KOPT-K1 (cell line): Measurements from ENCODE around the gene PRM1.

Experiments
- H3K27ac ChIP-seq: fragments of 200-600 bp; sonication (generic); 2 replicates; pipeline ENCODE4 v1.5.1; 2016; ENCODE audit warnings: antibody characterized with exemption, mild to moderate bottlenecking, low read depth, low read length; ENCODE audit not compliant: poor library complexity, severe bottlenecking
- H3K36me3 ChIP-seq: fragments of 200-600 bp; sonication (generic); 2 replicates; pipeline ENCODE4 v1.5.1; 2017; ENCODE audit warnings: antibody characterized with exemption, mild to moderate bottlenecking, low read length, moderate library complexity; ENCODE audit not compliant: insufficient read depth
- H3K9me3 ChIP-seq: fragments of 200-600 bp; sonication (generic); 2 replicates; pipeline ENCODE4 v1.5.1; 2017; ENCODE audit warnings: antibody characterized with exemption, low read length, mild to moderate bottlenecking; ENCODE audit not compliant: insufficient read depth, poor library complexity, severe bottlenecking

The PRM1 gene

GRCh38 chr16:11274964-11275363, 6.2 kb downstream of the PRM1 start:
- no peaks in the 10 kb centered on the region for H3K9me3 ChIP-seq
- H3K36me3 ChIP-seq, result no peaks in the 10 kb centered on the region
- H3K27ac ChIP-seq, result no peak overlapping the region

GRCh38 chr16:11273721-11274324, 7.3 kb downstream of the PRM1 start:
- Histone ChIP-seq H3K9me3 (no peaks in the 10 kb centered on the region), H3K27ac (no peak overlapping the region), H3K36me3 (no peaks in the 10 kb centered on the region)

- Histone ChIP-seq H3K27ac (no peak within 1 kb of the TSS), H3K9me3 (no peaks in the 10 kb centered on the region), H3K36me3 (no peaks in the 10 kb centered on the region)
These were observed 8.0 kb downstream of the PRM1 start, which contains the start of gene PRM3 for GRCh38 chr16:11272921-11273720. Gene PRM3 (minus strand): TSS chr16:11273629. CDS start chr16:11273595, 34 bp downstream.

- Histone ChIP-seq H3K36me3 (no peaks in the 10 kb centered on the region), H3K9me3 (no peaks in the 10 kb centered on the region), H3K27ac (no peak overlapping the region)
These were observed 8.6 kb downstream of the PRM1 start for GRCh38 chr16:11272484-11272883.

- Histone ChIP-seq H3K27ac (no peak overlapping the region), H3K9me3 (no peaks in the 10 kb centered on the region), H3K36me3 (no peaks in the 10 kb centered on the region)
These were observed 9.5 kb downstream of the PRM1 start for GRCh38 chr16:11271610-11272009.

- no peak overlapping the region for H3K27ac ChIP-seq
- no peaks in the 10 kb centered on the region for H3K9me3 ChIP-seq
These were observed 10.4 kb downstream of the PRM1 start for GRCh38 chr16:11270602-11271162.

GRCh38 chr16:11268921-11269375, 12.2 kb downstream of the PRM1 start, which contains the start of gene TNP2:
Gene TNP2 (minus strand): TSS chr16:11269325. CDS start chr16:11269262, 63 bp downstream.
- no peak within 1 kb of the TSS for H3K27ac ChIP-seq
- no peaks in the 10 kb centered on the region for H3K36me3 ChIP-seq
- no peaks in the 10 kb centered on the region for H3K9me3 ChIP-seq

More at GRCh38 chr16:11270602-11271162, 10.4 kb downstream of the PRM1 start:
- no peaks in the 10 kb centered on the region for H3K36me3 ChIP-seq

- no peaks in the 10 kb centered on the region for H3K9me3 ChIP-seq
- no peak overlapping the region for H3K27ac ChIP-seq
- H3K36me3 ChIP-seq, result no peaks in the 10 kb centered on the region
These were observed 16.0 kb downstream of the PRM1 start for GRCh38 chr16:11265124-11265523.

GRCh38 chr16:11264155-11264832, 16.8 kb downstream of the PRM1 start:
- Histone ChIP-seq H3K36me3 (no peaks in the 10 kb centered on the region), H3K27ac (peak overlapping the region; percentile 48), H3K9me3 (no peaks in the 10 kb centered on the region)

- no peaks in the 10 kb centered on the region for H3K36me3 ChIP-seq
- H3K27ac ChIP-seq, result peak overlapping the region; percentile 48
These were observed 17.4 kb downstream of the PRM1 start for GRCh38 chr16:11263737-11264136.

GRCh38 chr16:11262915-11263314, 18.2 kb downstream of the PRM1 start:
- Histone ChIP-seq H3K36me3 (no peaks in the 10 kb centered on the region), H3K9me3 (no peaks in the 10 kb centered on the region), H3K27ac (no peak overlapping the region)

More at GRCh38 chr16:11263737-11264136, 17.4 kb downstream of the PRM1 start:
- H3K9me3 ChIP-seq, result no peaks in the 10 kb centered on the region

GRCh38 chr16:11260596-11260966, 20.5 kb downstream of the PRM1 start:
- peaks cover under 1% of the 10 kb centered on the region; the same call in 1 of the 2 replicates for H3K36me3 ChIP-seq
- H3K27ac ChIP-seq, result no peak overlapping the region
- H3K9me3 ChIP-seq, result no peaks in the 10 kb centered on the region

GRCh38 chr16:11259655-11260595, 21.2 kb downstream of the PRM1 start:
- H3K36me3 ChIP-seq, result peaks cover 7% of the 10 kb centered on the region
- no peaks in the 10 kb centered on the region for H3K9me3 ChIP-seq
- H3K27ac ChIP-seq, result no peak overlapping the region
